Stimulated activated CD4-positive, alpha-beta T cell treated with anti-CD3 and anti-CD28 coated beads, Interleukin-12 subunit alpha, Interleukin-12 subunit beta, amount 100 ng/mL, for 48 hours (primary cell): ENCODE results near the gene ORMDL2.
A peak's percentile ranks its signal among the peaks of the same experiment; 100 is the strongest.

ENCODE experiments used
- DNase-seq, 3 donors: peaks; one replicate each; pipeline ENCODE4 v3.0.0-alpha.2; 2020; ENCODE audit warnings: low read depth in 2 of 3, low spot score in 1 of 3

ORMDL2 gene

GRCh38 chr12:55817345-55818139 lies at the start of gene ORMDL2, which contains the start of gene SARNP:
Gene ORMDL2, plus strand, starts transcription at chr12:55818041. Its CDS starts 959 bp downstream, at chr12:55819000.
Gene SARNP, minus strand, starts transcription at chr12:55817724. Its CDS starts 23 bp downstream, at chr12:55817701.
- peak; percentile 91 to 97 (median 93) for DNase-seq

GRCh38 chr12:55771736-55772135 lies 46.1 kb upstream of the ORMDL2 start:
- no peak for DNase-seq

GRCh38 chr12:55777856-55778255 lies 40.0 kb upstream of the ORMDL2 start:
- no peak for DNase-seq

GRCh38 chr12:55780685-55781084 lies 37.2 kb upstream of the ORMDL2 start:
- DNase-seq: no peak

- DNase-seq: no peak
Observed at GRCh38 chr12:55788546-55788945, 29.3 kb upstream of the ORMDL2 start.

- DNase-seq: no peak
Observed at GRCh38 chr12:55789171-55789570, 28.7 kb upstream of the ORMDL2 start.

- no peak for DNase-seq
Observed at GRCh38 chr12:55789893-55790292, 27.9 kb upstream of the ORMDL2 start.

GRCh38 chr12:55795950-55796349 lies 21.9 kb upstream of the ORMDL2 start:
- no peak for DNase-seq

GRCh38 chr12:55797068-55797467 lies 20.8 kb upstream of the ORMDL2 start:
- DNase-seq: no peak

GRCh38 chr12:55797550-55797949 lies 20.3 kb upstream of the ORMDL2 start:
- DNase-seq: no peak

- DNase-seq: no peak
Observed at GRCh38 chr12:55806982-55807381, 10.9 kb upstream of the ORMDL2 start.

GRCh38 chr12:55809274-55809673 lies 8.6 kb upstream of the ORMDL2 start:
- no peak for DNase-seq

- DNase-seq: no peak
Observed at GRCh38 chr12:55812088-55812487, 5.8 kb upstream of the ORMDL2 start.

- DNase-seq: no peak
Observed at GRCh38 chr12:55814257-55814656, 3.6 kb upstream of the ORMDL2 start.

- DNase-seq: no peak
Observed at GRCh38 chr12:55815473-55815872, 2.4 kb upstream of the ORMDL2 start.

GRCh38 chr12:55816881-55817344 lies 928 bp upstream of the ORMDL2 start:
- no peak for DNase-seq

GRCh38 chr12:55818140-55818728 lies 393 bp downstream of the ORMDL2 start:
- no peak for DNase-seq

GRCh38 chr12:55818886-55819285 lies 1.0 kb downstream of the ORMDL2 start:
- no peak for DNase-seq

- DNase-seq: no peak
Observed at GRCh38 chr12:55820679-55821078, 2.8 kb downstream of the ORMDL2 start.

- no peak for DNase-seq
Observed at GRCh38 chr12:55822228-55822627, 4.4 kb downstream of the ORMDL2 start.

GRCh38 chr12:55823419-55823818 lies 5.6 kb downstream of the ORMDL2 start:
- DNase-seq: no peak

GRCh38 chr12:55824726-55825125 lies 6.9 kb downstream of the ORMDL2 start:
- DNase-seq: no peak
